WTC11 (cell line): ENCODE measurements around the gene PPP1R37. TPM values are rescaled to one million over a fixed set of nuclear protein-coding genes. Genes with fewer than 3 reads are reported as not detected.

Experiments
- ATF6 ChIP-seq: sonication (generic); formaldehyde crosslinking; IDR thresholded peaks from 2 replicates; pipeline ENCODE4 v1.8.1; 2023; ENCODE audit warnings: mild to moderate bottlenecking, missing genetic modification reagents
- E2F1 ChIP-seq: sonication (generic); formaldehyde crosslinking; IDR thresholded peaks from 2 replicates; pipeline ENCODE4 v1.8.0; 2022; ENCODE audit warnings: mild to moderate bottlenecking, missing genetic modification reagents
- E2F5 ChIP-seq: sonication (generic); formaldehyde crosslinking; IDR thresholded peaks from 2 replicates; pipeline ENCODE4 v1.8.1; 2022; ENCODE audit warnings: mild to moderate bottlenecking, moderate library complexity, missing genetic modification reagents
- ERG ChIP-seq: fragments of 250-450 bp; sonication (Bioruptor Pico); IDR thresholded peaks from 2 replicates; pipeline ENCODE4 v1.8.0; 2021; ENCODE audit warnings: mild to moderate bottlenecking
- ETV6 ChIP-seq: sonication (generic); formaldehyde crosslinking; IDR thresholded peaks from 2 replicates; pipeline ENCODE4 v1.8.1; 2022; ENCODE audit warnings: mild to moderate bottlenecking, missing genetic modification reagents
- FOXJ3 ChIP-seq: sonication (generic); formaldehyde crosslinking; IDR thresholded peaks from 2 replicates; pipeline ENCODE4 v1.9.0; 2021; ENCODE audit warnings: missing genetic modification reagents, mild to moderate bottlenecking, borderline replicate concordance
- FOXP1 ChIP-seq: sonication (generic); formaldehyde crosslinking; IDR thresholded peaks from 2 replicates; pipeline ENCODE4 v1.8.0; 2022; ENCODE audit warnings: missing genetic modification reagents, mild to moderate bottlenecking, moderate library complexity, borderline replicate concordance
- GABPB1 ChIP-seq: sonication (generic); formaldehyde crosslinking; IDR thresholded peaks from 2 replicates; pipeline ENCODE4 v1.8.1; 2023; ENCODE audit warnings: mild to moderate bottlenecking, missing genetic modification reagents
- HMGA2 ChIP-seq: fragments of 250-450 bp; sonication (Bioruptor Pico); IDR thresholded peaks from 2 replicates; pipeline ENCODE4 v1.4.0; 2021; ENCODE audit warnings: mild to moderate bottlenecking, moderate library complexity
- HMGXB4 ChIP-seq: sonication (generic); formaldehyde crosslinking; IDR thresholded peaks from 2 replicates; pipeline ENCODE4 v1.8.1; 2023; ENCODE audit warnings: mild to moderate bottlenecking, moderate library complexity, missing genetic modification reagents
- JAZF1 ChIP-seq: fragments of 250-450 bp; sonication (Bioruptor Pico); IDR thresholded peaks from 2 replicates; pipeline ENCODE4 v1.9.0; 2021; ENCODE audit warnings: moderate library complexity, mild to moderate bottlenecking, inconsistent platforms
- MYBL2 ChIP-seq: sonication (generic); formaldehyde crosslinking; IDR thresholded peaks from 2 replicates; pipeline ENCODE4 v1.8.1; 2023; ENCODE audit warnings: mild to moderate bottlenecking, moderate library complexity, missing genetic modification reagents
- NFATC4 ChIP-seq: fragments of 250-450 bp; sonication (Bioruptor Pico); IDR thresholded peaks from 2 replicates; pipeline ENCODE4 v1.9.0; 2021; ENCODE audit warnings: mild to moderate bottlenecking
- NR1H2 ChIP-seq: sonication (generic); formaldehyde crosslinking; IDR thresholded peaks from 2 replicates; pipeline ENCODE4 v1.9.0; 2021; ENCODE audit warnings: mild to moderate bottlenecking, moderate library complexity, missing genetic modification reagents
- NR2C2 ChIP-seq: sonication (generic); formaldehyde crosslinking; IDR thresholded peaks from 2 replicates; pipeline ENCODE4 v1.8.0; 2022; ENCODE audit warnings: mild to moderate bottlenecking, missing genetic modification reagents
- NR3C1 ChIP-seq: sonication (generic); formaldehyde crosslinking; conservative IDR thresholded peaks from 2 replicates; pipeline ENCODE4 v1.8.1; 2023; ENCODE audit warnings: low read depth, mild to moderate bottlenecking, missing genetic modification reagents
- PRRX2 ChIP-seq: fragments of 250-450 bp; sonication (Bioruptor Pico); IDR thresholded peaks from 2 replicates; pipeline ENCODE4 v1.8.0; 2021; ENCODE audit warnings: mild to moderate bottlenecking
- SMAD4 ChIP-seq: sonication (generic); formaldehyde crosslinking; IDR thresholded peaks from 2 replicates; pipeline ENCODE4 v1.8.0; 2022; ENCODE audit warnings: mild to moderate bottlenecking, missing genetic modification reagents
- SOX15 ChIP-seq: fragments of 250-450 bp; sonication (Bioruptor Pico); IDR thresholded peaks from 2 replicates; pipeline ENCODE4 v1.9.0; 2021; ENCODE audit warnings: mild to moderate bottlenecking
- ZNF219 ChIP-seq: sonication (generic); formaldehyde crosslinking; IDR thresholded peaks from 2 replicates; pipeline ENCODE4 v1.8.0; 2023; ENCODE audit warnings: missing genetic modification reagents, mild to moderate bottlenecking, borderline replicate concordance
- total RNA-seq: library from RNA; stranded (reverse); gene quantifications from 3 replicates; pipeline ENCODE4 v1.2.3, GENCODE V29; 2021
- TF ChIP-seq, protein P1 (sequence below): fragments of 250-450 bp; sonication (Bioruptor Pico); IDR thresholded peaks from 2 replicates; pipeline ENCODE4 v1.9.0; 2021; ENCODE audit warnings: mild to moderate bottlenecking
- TF ChIP-seq, protein P2 (sequence below): sonication (generic); formaldehyde crosslinking; IDR thresholded peaks from 2 replicates; pipeline ENCODE4 v1.8.1; 2023; ENCODE audit warnings: mild to moderate bottlenecking, missing genetic modification reagents, moderate library complexity

The PPP1R37 gene
- total RNA-seq, 1 experiment from 2014 or later, result 35.4 TPM

DNA sequence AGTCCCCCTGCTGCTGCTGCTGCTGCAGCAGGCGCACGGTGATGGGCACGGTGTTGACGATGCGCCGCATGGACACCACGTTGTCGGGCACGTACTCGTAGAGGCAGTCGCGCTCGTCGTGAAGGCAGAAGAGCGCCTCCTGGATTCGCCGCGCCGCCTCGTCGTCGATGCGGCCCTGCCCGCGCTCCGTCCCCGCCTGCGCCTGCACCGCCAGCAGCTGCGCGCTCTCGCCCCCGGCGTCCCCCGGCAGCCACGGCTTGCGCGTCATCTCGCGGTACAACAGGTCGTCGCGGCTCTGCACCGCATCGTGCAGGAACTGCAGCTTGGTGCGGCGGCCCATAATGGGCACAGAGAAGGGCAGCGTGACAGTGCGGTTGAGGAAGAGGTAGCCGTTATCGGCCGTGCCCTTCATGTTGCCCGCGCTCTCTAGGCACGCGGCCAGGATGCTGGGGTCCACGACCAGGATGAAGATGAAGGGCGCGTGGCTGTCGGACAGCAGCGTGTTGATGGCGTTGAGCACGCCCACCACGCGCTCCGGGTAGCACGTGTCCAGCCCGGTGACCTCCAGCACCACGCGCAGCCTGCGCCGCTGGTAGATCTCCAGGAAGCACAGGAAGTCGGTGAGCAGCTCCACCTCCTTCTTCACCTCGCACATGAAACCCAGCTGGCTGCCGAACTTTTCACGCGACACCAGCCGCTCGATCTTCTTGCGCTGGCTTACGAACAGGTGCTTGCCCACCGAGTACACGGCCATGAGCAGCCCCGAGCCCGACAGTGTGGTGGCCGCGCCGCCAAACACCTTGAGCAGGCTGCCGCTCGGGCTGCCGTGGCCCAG lies 59.7 kb downstream of the PPP1R37 start (continued):
- TF ChIP-seq HMGXB4 (CRISPR knock-in tag) (peak; percentile 53; the same call in 1 of the 2 replicates), FOXJ3 (CRISPR knock-in tag) (no peak), E2F5 (CRISPR knock-in tag) (peak; percentile 65; the same call in 1 of the 2 replicates), ERG (CRISPR knock-in tag) (no peak), PRRX2 (CRISPR knock-in tag) (0 out of 2 replicates have a peak, but pooled peaks have one; percentile 25), ETV6 (CRISPR knock-in tag) (peak; percentile 77), HMGA2 (CRISPR knock-in tag) (no peak), ATF6 (no peak), NR3C1 (no peak), NFATC4 (no peak), E2F1 (no peak; the same call in 1 of the 2 replicates), SOX15 (CRISPR knock-in tag) (no peak), NR2C2 (CRISPR knock-in tag) (peak; percentile 76), NR1H2 (CRISPR knock-in tag) (no peak), GABPB1 (no peak), ZNF219 (CRISPR knock-in tag) (peak; percentile 88; the same call in 1 of the 2 replicates), MYBL2 (CRISPR knock-in tag) (no peak; the same call in 1 of the 2 replicates), JAZF1 (CRISPR knock-in tag) (no peak), SMAD4 (no peak; the same call in 1 of the 2 replicates), FOXP1 (peak; percentile 93)
- TF ChIP-seq, protein P1, sequence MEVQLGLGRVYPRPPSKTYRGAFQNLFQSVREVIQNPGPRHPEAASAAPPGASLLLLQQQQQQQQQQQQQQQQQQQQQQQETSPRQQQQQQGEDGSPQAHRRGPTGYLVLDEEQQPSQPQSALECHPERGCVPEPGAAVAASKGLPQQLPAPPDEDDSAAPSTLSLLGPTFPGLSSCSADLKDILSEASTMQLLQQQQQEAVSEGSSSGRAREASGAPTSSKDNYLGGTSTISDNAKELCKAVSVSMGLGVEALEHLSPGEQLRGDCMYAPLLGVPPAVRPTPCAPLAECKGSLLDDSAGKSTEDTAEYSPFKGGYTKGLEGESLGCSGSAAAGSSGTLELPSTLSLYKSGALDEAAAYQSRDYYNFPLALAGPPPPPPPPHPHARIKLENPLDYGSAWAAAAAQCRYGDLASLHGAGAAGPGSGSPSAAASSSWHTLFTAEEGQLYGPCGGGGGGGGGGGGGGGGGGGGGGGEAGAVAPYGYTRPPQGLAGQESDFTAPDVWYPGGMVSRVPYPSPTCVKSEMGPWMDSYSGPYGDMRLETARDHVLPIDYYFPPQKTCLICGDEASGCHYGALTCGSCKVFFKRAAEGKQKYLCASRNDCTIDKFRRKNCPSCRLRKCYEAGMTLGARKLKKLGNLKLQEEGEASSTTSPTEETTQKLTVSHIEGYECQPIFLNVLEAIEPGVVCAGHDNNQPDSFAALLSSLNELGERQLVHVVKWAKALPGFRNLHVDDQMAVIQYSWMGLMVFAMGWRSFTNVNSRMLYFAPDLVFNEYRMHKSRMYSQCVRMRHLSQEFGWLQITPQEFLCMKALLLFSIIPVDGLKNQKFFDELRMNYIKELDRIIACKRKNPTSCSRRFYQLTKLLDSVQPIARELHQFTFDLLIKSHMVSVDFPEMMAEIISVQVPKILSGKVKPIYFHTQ (CRISPR knock-in tag), result no peak
- TF ChIP-seq, protein P2, sequence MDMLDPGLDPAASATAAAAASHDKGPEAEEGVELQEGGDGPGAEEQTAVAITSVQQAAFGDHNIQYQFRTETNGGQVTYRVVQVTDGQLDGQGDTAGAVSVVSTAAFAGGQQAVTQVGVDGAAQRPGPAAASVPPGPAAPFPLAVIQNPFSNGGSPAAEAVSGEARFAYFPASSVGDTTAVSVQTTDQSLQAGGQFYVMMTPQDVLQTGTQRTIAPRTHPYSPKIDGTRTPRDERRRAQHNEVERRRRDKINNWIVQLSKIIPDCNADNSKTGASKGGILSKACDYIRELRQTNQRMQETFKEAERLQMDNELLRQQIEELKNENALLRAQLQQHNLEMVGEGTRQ (CRISPR knock-in tag), result peak; percentile 8; the same call in 1 of the 2 replicates
